ENCODE data around the gene RHBDL1.

The RHBDL1 gene

DNA sequence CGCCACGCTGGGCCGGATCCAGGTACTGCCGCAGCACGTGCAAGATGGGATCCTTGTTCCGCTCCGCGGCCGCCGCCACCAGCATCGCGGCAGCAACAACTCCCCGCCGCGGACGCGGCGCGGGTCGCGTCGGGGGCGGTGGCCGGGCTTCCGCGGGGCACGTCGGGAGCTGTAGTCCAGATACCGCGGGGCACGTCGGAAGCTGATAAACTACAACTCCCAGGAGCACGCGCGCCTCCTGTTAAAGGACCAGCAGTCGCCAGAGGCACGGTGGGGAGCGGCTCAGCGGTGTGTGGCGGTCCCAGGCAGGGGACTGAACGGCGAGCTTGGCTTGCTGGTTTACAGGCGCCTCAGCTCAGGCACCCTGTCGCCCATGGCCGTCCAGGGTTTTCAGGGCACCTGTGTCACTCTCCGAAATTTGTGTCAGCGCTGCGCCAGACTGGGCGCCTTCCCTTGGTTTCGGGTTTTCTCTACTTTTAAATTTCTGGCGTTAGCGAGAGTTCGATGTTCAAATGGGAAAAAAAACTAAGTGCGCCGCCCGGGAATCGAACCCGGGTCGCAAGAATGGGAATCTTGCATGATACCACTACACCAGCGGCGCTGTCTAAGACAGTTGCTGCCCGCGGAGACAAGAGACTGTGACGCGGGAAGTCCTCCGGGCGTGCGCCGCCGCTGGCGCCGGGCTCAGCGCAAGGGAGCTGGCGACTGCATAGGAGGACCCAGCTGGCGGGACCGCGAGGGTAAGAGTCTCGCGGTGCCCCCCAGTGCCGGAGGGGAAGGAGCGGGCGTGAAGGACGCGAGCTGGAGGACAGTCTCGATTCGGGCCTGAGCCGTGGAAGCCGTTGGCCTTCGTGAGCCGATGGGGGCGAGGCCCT is 39.0 kb upstream of the RHBDL1 start, which contains the start of gene METTL26 (continued):
- no peak for TF ChIP-seq ZNF248 (tag by site-specific recombination; IDR thresholded peaks at IDR 0.05)
- TF ChIP-seq, protein P1, sequence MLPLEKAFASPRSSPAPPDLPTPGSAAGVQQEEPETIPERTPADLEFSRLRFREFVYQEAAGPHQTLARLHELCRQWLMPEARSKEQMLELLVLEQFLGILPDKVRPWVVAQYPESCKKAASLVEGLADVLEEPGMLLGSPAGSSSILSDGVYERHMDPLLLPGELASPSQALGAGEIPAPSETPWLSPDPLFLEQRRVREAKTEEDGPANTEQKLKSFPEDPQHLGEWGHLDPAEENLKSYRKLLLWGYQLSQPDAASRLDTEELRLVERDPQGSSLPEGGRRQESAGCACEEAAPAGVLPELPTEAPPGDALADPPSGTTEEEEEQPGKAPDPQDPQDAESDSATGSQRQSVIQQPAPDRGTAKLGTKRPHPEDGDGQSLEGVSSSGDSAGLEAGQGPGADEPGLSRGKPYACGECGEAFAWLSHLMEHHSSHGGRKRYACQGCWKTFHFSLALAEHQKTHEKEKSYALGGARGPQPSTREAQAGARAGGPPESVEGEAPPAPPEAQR (tag by site-specific recombination; IDR thresholded peaks at IDR 0.05): peak; percentile 56; the same call in 1 of the 2 replicates
- TF ChIP-seq, protein P2, sequence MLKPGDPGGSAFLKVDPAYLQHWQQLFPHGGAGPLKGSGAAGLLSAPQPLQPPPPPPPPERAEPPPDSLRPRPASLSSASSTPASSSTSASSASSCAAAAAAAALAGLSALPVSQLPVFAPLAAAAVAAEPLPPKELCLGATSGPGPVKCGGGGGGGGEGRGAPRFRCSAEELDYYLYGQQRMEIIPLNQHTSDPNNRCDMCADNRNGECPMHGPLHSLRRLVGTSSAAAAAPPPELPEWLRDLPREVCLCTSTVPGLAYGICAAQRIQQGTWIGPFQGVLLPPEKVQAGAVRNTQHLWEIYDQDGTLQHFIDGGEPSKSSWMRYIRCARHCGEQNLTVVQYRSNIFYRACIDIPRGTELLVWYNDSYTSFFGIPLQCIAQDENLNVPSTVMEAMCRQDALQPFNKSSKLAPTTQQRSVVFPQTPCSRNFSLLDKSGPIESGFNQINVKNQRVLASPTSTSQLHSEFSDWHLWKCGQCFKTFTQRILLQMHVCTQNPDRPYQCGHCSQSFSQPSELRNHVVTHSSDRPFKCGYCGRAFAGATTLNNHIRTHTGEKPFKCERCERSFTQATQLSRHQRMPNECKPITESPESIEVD (tag by site-specific recombination; IDR thresholded peaks at IDR 0.05): no peak
- TF ChIP-seq FEZF1 (tag by site-specific recombination; IDR thresholded peaks at IDR 0.05): no peak
- TF ChIP-seq ZNF776 (tag by site-specific recombination; IDR thresholded peaks at IDR 0.05; ENCODE audit: borderline replicate concordance): no peak
- TF ChIP-seq, protein P3, sequence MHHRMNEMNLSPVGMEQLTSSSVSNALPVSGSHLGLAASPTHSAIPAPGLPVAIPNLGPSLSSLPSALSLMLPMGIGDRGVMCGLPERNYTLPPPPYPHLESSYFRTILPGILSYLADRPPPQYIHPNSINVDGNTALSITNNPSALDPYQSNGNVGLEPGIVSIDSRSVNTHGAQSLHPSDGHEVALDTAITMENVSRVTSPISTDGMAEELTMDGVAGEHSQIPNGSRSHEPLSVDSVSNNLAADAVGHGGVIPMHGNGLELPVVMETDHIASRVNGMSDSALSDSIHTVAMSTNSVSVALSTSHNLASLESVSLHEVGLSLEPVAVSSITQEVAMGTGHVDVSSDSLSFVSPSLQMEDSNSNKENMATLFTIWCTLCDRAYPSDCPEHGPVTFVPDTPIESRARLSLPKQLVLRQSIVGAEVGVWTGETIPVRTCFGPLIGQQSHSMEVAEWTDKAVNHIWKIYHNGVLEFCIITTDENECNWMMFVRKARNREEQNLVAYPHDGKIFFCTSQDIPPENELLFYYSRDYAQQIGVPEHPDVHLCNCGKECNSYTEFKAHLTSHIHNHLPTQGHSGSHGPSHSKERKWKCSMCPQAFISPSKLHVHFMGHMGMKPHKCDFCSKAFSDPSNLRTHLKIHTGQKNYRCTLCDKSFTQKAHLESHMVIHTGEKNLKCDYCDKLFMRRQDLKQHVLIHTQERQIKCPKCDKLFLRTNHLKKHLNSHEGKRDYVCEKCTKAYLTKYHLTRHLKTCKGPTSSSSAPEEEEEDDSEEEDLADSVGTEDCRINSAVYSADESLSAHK (tag by site-specific recombination; IDR thresholded peaks at IDR 0.05): no peak
- peak; percentile 78 for TF ChIP-seq ZNF629 (tag by site-specific recombination; IDR thresholded peaks at IDR 0.05)
- TF ChIP-seq MEIS1 (CRISPR knock-in tag; IDR thresholded peaks at IDR 0.05; ENCODE audit: borderline replicate concordance): no peak
- TF ChIP-seq GLI4 (tag by site-specific recombination; IDR thresholded peaks at IDR 0.05): peak; percentile 74; the same call in 1 of the 2 replicates
- TF ChIP-seq ZNF768 (tag by site-specific recombination; IDR thresholded peaks at IDR 0.05): peak; percentile 2; the same call in 1 of the 2 replicates
- TF ChIP-seq ZNF157 (tag by site-specific recombination; IDR thresholded peaks at IDR 0.05): no peak
- no peak for TF ChIP-seq ZNF404 (tag by site-specific recombination; IDR thresholded peaks at IDR 0.05)
- TF ChIP-seq ELK4 (IDR thresholded peaks at IDR 0.05; ENCODE audit: borderline replicate concordance, low read depth, low read length): no peak
- TF ChIP-seq ZNF366 (tag by site-specific recombination; conservative IDR thresholded peaks at IDR 0.05): no peak
- TF ChIP-seq ZNF221 (tag by site-specific recombination; IDR thresholded peaks at IDR 0.05; ENCODE audit: borderline replicate concordance): no peak
- TF ChIP-seq IKZF3 (tag by site-specific recombination; IDR thresholded peaks at IDR 0.05): no peak
- TF ChIP-seq ZNF561 (tag by site-specific recombination; IDR thresholded peaks at IDR 0.05; ENCODE audit: borderline replicate concordance): peak; percentile 22; the same call in 1 of the 2 replicates
- TF ChIP-seq, protein P4, sequence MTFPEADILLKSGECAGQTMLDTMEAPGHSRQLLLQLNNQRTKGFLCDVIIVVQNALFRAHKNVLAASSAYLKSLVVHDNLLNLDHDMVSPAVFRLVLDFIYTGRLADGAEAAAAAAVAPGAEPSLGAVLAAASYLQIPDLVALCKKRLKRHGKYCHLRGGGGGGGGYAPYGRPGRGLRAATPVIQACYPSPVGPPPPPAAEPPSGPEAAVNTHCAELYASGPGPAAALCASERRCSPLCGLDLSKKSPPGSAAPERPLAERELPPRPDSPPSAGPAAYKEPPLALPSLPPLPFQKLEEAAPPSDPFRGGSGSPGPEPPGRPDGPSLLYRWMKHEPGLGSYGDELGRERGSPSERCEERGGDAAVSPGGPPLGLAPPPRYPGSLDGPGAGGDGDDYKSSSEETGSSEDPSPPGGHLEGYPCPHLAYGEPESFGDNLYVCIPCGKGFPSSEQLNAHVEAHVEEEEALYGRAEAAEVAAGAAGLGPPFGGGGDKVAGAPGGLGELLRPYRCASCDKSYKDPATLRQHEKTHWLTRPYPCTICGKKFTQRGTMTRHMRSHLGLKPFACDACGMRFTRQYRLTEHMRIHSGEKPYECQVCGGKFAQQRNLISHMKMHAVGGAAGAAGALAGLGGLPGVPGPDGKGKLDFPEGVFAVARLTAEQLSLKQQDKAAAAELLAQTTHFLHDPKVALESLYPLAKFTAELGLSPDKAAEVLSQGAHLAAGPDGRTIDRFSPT (tag by site-specific recombination; IDR thresholded peaks at IDR 0.05): no peak
- TF ChIP-seq ZNF362 (tag by site-specific recombination; IDR thresholded peaks at IDR 0.05): peak; percentile 91; the same call in 1 of the 2 replicates
- no peak for TF ChIP-seq GLIS2 (tag by site-specific recombination; IDR thresholded peaks at IDR 0.05)
- TF ChIP-seq ZSCAN30 (tag by site-specific recombination; IDR thresholded peaks at IDR 0.05): peak; percentile 74
- TF ChIP-seq SP2 (tag by site-specific recombination; IDR thresholded peaks at IDR 0.05): peak; percentile 63
- TF ChIP-seq ZFP41 (tag by site-specific recombination; IDR thresholded peaks at IDR 0.05; ENCODE audit: borderline replicate concordance): no peak
- peak; percentile 77 for TF ChIP-seq SP3 (tag by site-specific recombination; IDR thresholded peaks at IDR 0.05)
- no peak for TF ChIP-seq ZNF488 (tag by site-specific recombination; IDR thresholded peaks at IDR 0.05)
- TF ChIP-seq ZXDB (tag by site-specific recombination; IDR thresholded peaks at IDR 0.05): peak; percentile 69
